RKO (cell line): ENCODE data around the gene XRCC1.
"Not testable (repeated sequence)": the region's sequence is repeated elsewhere in the genome, so short reads cannot be mapped to it uniquely, and the experiment has no call there.

Source experiments
- DNase-seq: peaks from one replicate; pipeline ENCODE4 v3.0.0-alpha.2; 2016; ENCODE audit warnings: low spot score

Gene XRCC1

GRCh38 chr19:43519436-43520088 lies 55.8 kb downstream of the XRCC1 start:
- DNase-seq, result peak; percentile 88

DNA sequence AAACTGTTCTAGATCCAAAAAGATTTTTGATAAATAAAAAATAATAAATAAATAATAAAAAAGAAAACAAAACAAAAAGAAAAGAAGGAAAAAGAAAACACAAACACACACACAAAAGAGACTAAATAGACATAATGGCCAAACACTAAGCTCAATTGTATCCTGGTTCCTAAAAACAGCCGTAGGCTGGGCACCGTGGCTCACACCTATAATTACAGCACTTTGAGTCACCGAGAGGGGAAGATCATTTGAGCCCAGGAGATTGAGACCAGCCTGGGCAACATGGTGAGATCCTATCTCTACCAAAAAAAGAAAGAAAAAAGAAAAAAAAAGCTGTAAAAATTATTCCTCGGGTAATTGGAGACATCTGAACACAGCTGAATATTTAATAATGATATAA lies 57.3 kb downstream of the XRCC1 start:
- no peak for DNase-seq

DNA sequence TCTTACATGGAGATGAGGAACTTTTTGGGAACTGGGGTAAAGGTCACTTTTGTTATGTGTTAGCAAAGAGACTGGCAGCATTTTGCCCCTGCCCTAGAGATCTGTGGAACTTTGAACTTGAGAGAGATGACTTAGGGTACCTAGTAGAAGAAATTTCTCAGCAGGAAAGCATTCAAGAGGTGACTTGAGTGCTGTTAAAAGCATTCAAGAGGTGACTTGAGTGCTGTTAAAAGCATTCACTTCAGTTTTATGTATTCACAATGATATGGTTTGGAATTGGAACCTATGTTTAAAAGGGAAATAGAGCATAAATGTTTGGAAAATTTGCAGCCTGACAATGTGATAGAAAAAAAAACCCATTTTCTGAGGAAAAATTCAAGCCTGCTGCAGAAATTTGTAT lies 62.9 kb downstream of the XRCC1 start:
- DNase-seq, result not testable (repeated sequence)

- DNase-seq, result no peak
Observed at GRCh38 chr19:43511324-43511723, 64.0 kb downstream of the XRCC1 start.

GRCh38 chr19:43510713-43511112 lies 64.6 kb downstream of the XRCC1 start:
- DNase-seq, result no peak

GRCh38 chr19:43507880-43508279 lies 67.4 kb downstream of the XRCC1 start:
- DNase-seq, result peak; percentile 18

- no peak for DNase-seq
Observed at GRCh38 chr19:43506629-43507028, 68.7 kb downstream of the XRCC1 start.

GRCh38 chr19:43505941-43506340 lies 69.4 kb downstream of the XRCC1 start:
- no peak for DNase-seq

GRCh38 chr19:43505186-43505456 lies 70.2 kb downstream of the XRCC1 start:
- DNase-seq, result no peak

DNA sequence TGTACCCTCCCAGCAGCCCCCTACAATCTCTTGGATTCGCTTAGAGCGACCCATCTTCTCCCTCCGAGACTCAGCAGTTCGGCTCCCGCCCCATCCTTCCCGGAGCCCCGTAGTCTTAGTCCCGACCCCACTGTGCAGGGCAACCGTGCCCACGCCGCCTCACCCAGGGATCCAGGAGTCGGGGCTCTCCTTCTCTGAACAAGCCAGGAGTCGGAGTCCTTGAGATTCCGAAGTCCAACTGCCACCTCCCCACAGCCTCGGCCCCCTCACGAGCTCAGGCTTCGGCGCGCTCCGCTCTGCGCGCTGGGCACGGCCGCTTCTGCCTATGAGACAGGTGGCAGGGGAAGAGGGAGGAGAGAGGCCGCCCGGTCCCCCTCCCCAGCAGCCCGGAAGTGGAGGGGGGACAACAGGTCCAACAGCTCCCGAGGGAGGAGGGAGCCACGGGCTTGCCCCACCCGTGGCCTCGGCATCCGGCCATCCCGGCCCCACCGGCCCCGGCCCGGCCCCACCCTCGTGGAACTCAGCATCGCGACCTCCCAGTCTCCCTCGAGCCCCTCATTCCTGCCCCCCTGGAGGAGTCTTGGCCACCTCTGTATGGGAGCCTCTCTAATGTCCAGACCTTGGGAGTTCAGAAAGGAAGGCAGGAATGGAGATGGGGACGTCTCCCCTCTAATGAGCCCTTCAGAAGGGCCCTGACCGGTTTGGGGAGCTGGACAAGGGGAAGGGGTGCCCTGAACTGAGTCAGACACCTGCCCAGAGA lies 70.7 kb downstream of the XRCC1 start, which contains the start of gene PHLDB3:
Gene PHLDB3 (minus strand): TSS at position 321 of the 760 bp plus-strand sequence. CDS start 628 bp downstream, outside the sequence.
- peak; percentile 55 for DNase-seq

DNA sequence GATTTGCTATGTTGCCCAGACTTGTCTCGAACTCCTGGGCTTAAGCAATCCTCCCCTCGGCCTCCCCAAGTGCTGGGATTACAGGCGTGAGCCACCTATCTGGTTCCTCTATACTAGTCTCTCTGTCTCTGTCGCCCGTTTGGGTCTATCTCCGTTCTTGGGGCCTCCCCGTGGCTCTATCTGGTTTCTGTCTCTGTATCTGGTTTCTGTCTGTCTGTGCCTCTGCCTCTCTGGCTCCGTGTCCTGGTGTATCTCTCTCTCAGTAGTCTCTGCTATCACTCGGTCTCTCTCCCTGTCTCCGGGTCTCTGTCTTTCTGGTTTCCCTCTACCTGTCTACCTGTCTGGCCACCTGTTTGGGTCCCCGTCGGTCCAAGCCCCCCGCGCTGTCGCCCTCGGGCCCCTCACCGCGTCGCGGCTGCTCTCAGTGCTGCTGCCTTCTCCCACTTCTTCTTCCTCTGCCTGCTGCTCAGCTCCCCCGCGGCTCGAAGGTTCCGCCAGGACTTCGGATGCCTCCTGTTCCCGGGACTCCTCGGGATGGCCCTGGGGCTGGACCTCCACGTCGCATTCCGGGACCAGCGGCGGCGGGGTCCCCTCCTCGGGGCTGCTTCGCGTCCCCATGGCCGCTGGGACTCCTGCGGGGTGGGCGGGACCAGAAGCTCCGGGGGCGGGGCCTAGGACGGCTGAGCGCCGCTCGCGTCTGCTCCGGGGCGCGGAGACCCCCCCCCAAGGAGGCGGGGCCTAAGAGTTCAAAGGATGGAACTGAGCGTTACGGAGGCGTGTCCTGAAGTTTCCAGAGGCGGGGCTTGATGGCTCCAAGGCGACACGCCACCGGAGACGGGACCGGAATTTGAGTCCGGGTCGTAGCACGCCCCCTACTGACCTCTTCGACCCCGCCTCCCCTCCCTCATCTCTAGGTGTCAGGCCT lies 71.6 kb downstream of the XRCC1 start:
- peak; percentile 93 for DNase-seq

DNA sequence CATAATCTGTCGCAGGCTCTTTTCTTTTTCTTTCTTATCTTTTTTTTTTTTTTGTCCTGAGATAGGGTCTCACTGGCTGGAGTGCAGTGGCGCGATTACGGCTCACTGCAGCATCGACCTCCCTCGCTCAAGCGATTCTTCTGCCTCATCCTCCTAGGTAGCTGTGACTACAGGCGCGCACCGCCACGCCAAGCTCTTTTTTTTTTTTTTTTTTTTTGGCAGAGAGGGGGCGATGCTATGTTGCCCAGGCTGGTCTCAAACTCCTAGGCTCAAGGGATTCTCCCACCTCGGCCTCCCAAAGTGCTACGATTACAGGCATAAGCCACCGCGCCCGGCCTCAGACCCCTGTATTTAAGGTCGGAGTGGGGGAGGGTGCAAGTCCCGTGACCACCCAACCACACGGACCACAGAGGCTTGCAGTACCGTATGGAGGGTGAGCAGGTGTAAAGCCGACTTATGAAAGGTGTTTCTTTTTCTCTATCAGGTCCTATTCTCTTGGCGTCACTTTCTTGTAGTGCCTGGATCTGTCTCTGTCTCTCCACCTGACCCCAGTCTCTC lies 72.8 kb downstream of the XRCC1 start:
- DNase-seq, result no peak

- DNase-seq, result no peak
Observed at GRCh38 chr19:43501661-43502418, 73.5 kb downstream of the XRCC1 start.

- no peak for DNase-seq
Observed at GRCh38 chr19:43499042-43499441, 76.3 kb downstream of the XRCC1 start.

- DNase-seq, result no peak
Observed at GRCh38 chr19:43498233-43498842, 77.0 kb downstream of the XRCC1 start.

DNA sequence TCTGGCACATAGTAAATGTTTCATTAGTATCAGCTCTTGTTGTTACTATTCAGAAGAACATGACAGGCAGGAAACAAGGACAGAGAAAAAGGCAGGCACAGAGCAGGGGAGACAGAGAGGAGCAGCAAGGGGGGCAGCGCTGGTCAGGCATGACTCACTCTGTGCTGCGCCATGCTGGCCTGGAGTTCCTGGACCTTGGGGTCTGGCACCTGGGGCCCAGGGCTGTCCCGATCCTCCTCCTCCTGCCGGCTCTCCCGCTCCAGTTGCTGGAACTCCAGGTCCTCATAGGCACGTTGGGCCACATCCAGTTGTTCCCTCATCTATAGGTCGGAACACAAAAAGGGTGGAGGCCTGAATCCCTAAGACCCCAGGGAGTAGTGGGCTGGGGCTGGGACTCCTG lies 78.4 kb downstream of the XRCC1 start:
- no peak for DNase-seq

DNA sequence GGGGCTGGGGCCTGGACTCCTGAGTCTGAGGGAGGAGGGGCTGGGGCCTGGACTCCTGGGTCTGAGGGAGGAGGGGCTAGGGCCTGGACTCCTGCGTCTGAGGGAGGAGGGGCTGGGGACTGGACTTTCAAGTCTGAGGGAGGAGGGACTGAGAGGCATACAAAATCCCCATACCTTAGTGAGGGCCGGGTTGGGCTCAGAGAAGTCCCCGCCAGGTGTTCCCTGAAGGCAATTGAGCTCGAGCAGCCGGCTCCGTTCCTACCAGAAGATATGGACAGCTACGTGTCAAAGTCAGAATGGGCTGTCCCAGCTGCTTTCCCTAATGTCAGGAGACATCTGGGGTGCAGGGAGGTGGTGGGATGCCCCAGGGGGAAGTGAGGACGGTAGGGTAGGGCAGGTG lies 80.2 kb downstream of the XRCC1 start:
- DNase-seq, result no peak
